Measurements from ENCODE around the gene GALK1. TPM values are rescaled to one million over a fixed set of nuclear protein-coding genes. Genes with fewer than 3 reads are reported as not detected.

GALK1 gene
- total RNA-seq = 22.2 and 27.9 TPM in 2 replicates

DNA sequence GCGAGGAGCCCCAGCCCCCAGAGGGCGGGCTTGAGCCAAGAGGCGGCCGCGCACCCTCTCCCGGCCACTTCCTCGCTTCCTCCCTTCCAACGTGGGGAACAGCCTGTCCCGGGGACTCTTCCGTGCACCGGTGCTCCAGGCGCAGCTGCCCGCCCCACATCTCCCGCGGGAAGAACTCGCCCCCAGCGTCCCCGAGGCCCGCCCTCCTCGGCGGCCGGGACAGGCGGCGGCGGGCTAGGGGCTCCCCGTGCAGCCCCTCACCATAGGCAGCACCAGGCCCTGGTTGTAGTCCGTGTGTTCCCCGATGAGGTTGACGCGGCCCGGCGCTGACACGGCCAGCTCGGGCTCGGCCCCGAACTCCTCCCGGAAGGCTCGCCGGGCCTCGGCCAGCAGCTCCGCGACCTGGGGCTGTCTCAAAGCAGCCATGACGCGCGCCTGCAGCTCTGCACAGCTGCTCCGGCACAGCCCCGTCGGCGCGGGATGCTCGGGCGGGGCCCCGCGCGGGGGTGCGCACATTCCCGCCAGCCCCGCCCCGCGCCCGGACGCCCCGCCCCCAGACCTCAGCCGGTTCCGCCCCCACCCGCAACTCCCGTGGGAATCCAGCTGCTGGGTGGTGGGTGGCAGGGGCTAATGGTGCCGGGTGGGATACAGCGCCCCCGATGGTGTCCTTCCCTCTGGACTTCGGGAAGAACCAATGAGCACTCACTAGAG lies at the start of gene GALK1:
Gene GALK1, minus strand, starts transcription at position 482 of the 711 bp plus-strand sequence. Its CDS starts 56 bp downstream, at position 426.

DNA sequence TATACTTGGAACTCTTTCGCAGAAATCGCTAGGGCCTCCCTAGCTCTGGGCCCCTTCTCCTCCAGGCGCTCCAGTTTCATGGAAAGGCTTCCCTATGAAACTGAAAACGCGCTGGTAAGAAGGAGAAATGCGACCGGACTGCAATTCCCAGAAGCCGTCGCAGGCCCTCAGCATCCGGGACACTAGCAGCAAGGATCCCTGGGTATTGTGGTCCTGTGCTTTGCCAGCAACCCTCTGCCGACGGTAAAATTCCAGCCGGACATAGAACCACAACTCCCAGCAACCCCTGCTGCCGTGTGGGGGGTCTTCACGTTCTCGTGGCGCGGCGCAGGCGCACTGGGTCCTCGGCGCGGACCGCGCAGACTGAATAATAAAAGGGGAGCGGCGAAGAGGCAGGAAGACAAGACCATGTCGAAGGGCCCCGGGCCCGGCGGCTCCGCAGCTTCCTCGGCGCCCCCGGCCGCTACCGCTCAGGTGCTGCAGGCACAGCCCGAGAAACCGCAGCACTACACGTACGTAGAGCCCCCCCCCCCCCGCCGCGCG lies 19.6 kb upstream of the GALK1 start, which contains the start of gene UNK:
Gene UNK, plus strand, starts transcription at position 334 of the 543 bp plus-strand sequence. Its CDS starts 75 bp downstream, at position 409.

GRCh38 chr17:75720656-75721462 lies 44.1 kb downstream of the GALK1 start, which contains the start of gene ITGB4:
Gene ITGB4 (plus strand): TSS chr17:75721459. CDS start chr17:75724704, 3,245 bp downstream.

Other genes with a start within 250 kb of the GALK1 start
- 6.5 and 11.2 TPM in 2 replicates for gene CASKIN2, start 249.7 kb downstream of the GALK1 start, total RNA-seq
- 11.6 and 17.8 TPM in 2 replicates for gene TSEN54, start 248.7 kb downstream of the GALK1 start, total RNA-seq
- 0.74 and 1.2 TPM in 2 replicates for gene LLGL2, start 239.5 kb downstream of the GALK1 start, total RNA-seq
- gene MYO15B, start 177.4 kb downstream of the GALK1 start, total RNA-seq = 3.3 and 4.2 TPM in 2 replicates
- gene SMIM5, start 131.8 kb downstream of the GALK1 start, total RNA-seq = not detected in 2 replicates
- gene RECQL5, start 98.0 kb downstream of the GALK1 start, total RNA-seq = 16.0 and 19.9 TPM in 2 replicates
- 41.9 and 72.0 TPM in 2 replicates for gene SAP30BP, start 97.9 kb downstream of the GALK1 start, total RNA-seq
- 0.09 and 0.30 TPM in 2 replicates for gene ITGB4, start 43.7 kb downstream of the GALK1 start, total RNA-seq
- 13.1 and 15.9 TPM in 2 replicates for gene UNK, start 19.6 kb upstream of the GALK1 start, total RNA-seq
- 0.83 and 2.4 TPM in 2 replicates for gene UNC13D, start 79.2 kb upstream of the GALK1 start, total RNA-seq
- 29.7 and 39.2 TPM in 2 replicates for gene WBP2, start 90.1 kb upstream of the GALK1 start, total RNA-seq
- gene TRIM47, start 113.4 kb upstream of the GALK1 start, total RNA-seq = 3.9 and 6.6 TPM in 2 replicates
- gene TRIM65, start 131.8 kb upstream of the GALK1 start, total RNA-seq = 19.0 and 19.1 TPM in 2 replicates
- 31.2 and 37.1 TPM in 2 replicates for gene MRPL38, start 139.7 kb upstream of the GALK1 start, total RNA-seq
- gene FBF1, start 175.8 kb upstream of the GALK1 start, total RNA-seq = 13.2 and 14.0 TPM in 2 replicates
- gene ACOX1, start 214.0 kb upstream of the GALK1 start, total RNA-seq = 71.0 and 92.1 TPM in 2 replicates
- 12.6 and 13.7 TPM in 2 replicates for gene TEN1, start 214.0 kb upstream of the GALK1 start, total RNA-seq
- 2.7 and 5.2 TPM in 2 replicates for gene CDK3, start 235.7 kb upstream of the GALK1 start, total RNA-seq